HUES6 (cell line): ENCODE measurements around the gene FNDC3B.

Experiments used
- H3K27ac ChIP-seq: 2 replicates; pipeline ENCODE4 v1.7.0; 2013; ENCODE audit warnings: low read depth, mild to moderate bottlenecking, low read length, inconsistent platforms
- H3K27me3 ChIP-seq: 2 replicates; pipeline ENCODE4 v1.6.1; 2013; ENCODE audit warnings: low read length; ENCODE audit not compliant: control insufficient read depth, insufficient read depth
- H3K36me3 ChIP-seq: 2 replicates; pipeline ENCODE4 v1.6.1; 2013; ENCODE audit warnings: low read length; ENCODE audit not compliant: control insufficient read depth, insufficient read depth
- H3K4me1 ChIP-seq: 2 replicates; pipeline ENCODE4 v1.6.1; 2013; ENCODE audit warnings: low read length; ENCODE audit not compliant: control insufficient read depth, insufficient read depth
- H3K4me3 ChIP-seq: 2 replicates; pipeline ENCODE4 v1.5.1; 2013; ENCODE audit warnings: low read depth, low read length
- H3K9ac ChIP-seq: one replicate; pipeline ENCODE4 v1.6.1; 2013; ENCODE audit warnings: mild to moderate bottlenecking, low read length
- H3K9me3 ChIP-seq: 2 replicates; pipeline ENCODE4 v1.6.1; 2013; ENCODE audit warnings: low read depth, low read length; ENCODE audit not compliant: control insufficient read depth, insufficient read depth

Gene FNDC3B

GRCh38 chr3:172163320-172163719 lies 123.9 kb downstream of the FNDC3B start:
- Histone ChIP-seq H3K4me1 (peaks cover 26% of the 10 kb centered on the region), H3K36me3 (no peaks in the 10 kb centered on the region), H3K9me3 (no peaks in the 10 kb centered on the region), H3K27me3 (no peaks in the 10 kb centered on the region), H3K9ac (no peak overlapping the region), H3K27ac (no peak overlapping the region), H3K4me3 (no peak overlapping the region)

GRCh38 chr3:172164620-172165362 lies 125.4 kb downstream of the FNDC3B start:
- H3K4me3 ChIP-seq, result no peak overlapping the region
- no peaks in the 10 kb centered on the region for H3K27me3 ChIP-seq
- peaks cover 30% of the 10 kb centered on the region for H3K4me1 ChIP-seq
- no peak overlapping the region for H3K27ac ChIP-seq
- H3K9ac ChIP-seq, result no peak overlapping the region
- H3K9me3 ChIP-seq, result no peaks in the 10 kb centered on the region
- no peaks in the 10 kb centered on the region for H3K36me3 ChIP-seq

- no peak overlapping the region for H3K4me3 ChIP-seq
- H3K9ac ChIP-seq, result no peak overlapping the region
- no peaks in the 10 kb centered on the region for H3K27me3 ChIP-seq
- H3K27ac ChIP-seq, result no peak overlapping the region
- H3K9me3 ChIP-seq, result no peaks in the 10 kb centered on the region
- peaks cover 36% of the 10 kb centered on the region for H3K4me1 ChIP-seq
- H3K36me3 ChIP-seq, result no peaks in the 10 kb centered on the region
These were observed 126.9 kb downstream of the FNDC3B start for GRCh38 chr3:172166261-172166660.

- Histone ChIP-seq H3K4me3 (no peak overlapping the region), H3K36me3 (no peaks in the 10 kb centered on the region), H3K4me1 (peaks cover 37% of the 10 kb centered on the region), H3K9me3 (no peaks in the 10 kb centered on the region), H3K9ac (no peak overlapping the region), H3K27me3 (no peaks in the 10 kb centered on the region), H3K27ac (no peak overlapping the region)
These were observed 127.5 kb downstream of the FNDC3B start for GRCh38 chr3:172166890-172167289.

- H3K36me3 ChIP-seq, result no peaks in the 10 kb centered on the region
- H3K27ac ChIP-seq, result no peak overlapping the region
- no peaks in the 10 kb centered on the region for H3K9me3 ChIP-seq
- no peak overlapping the region for H3K4me3 ChIP-seq
- H3K27me3 ChIP-seq, result no peaks in the 10 kb centered on the region
- no peak overlapping the region for H3K9ac ChIP-seq
- peaks cover 39% of the 10 kb centered on the region for H3K4me1 ChIP-seq
These were observed 128.7 kb downstream of the FNDC3B start for GRCh38 chr3:172167892-172168648.

- no peak overlapping the region for H3K27ac ChIP-seq
- H3K36me3 ChIP-seq, result no peaks in the 10 kb centered on the region
- H3K27me3 ChIP-seq, result no peaks in the 10 kb centered on the region
- peaks cover 53% of the 10 kb centered on the region for H3K4me1 ChIP-seq
- no peak overlapping the region for H3K9ac ChIP-seq
- no peaks in the 10 kb centered on the region for H3K9me3 ChIP-seq
- no peak overlapping the region for H3K4me3 ChIP-seq
These were observed 130.8 kb downstream of the FNDC3B start for GRCh38 chr3:172170073-172170709.

GRCh38 chr3:172170841-172171240 lies 131.5 kb downstream of the FNDC3B start:
- no peak overlapping the region for H3K27ac ChIP-seq
- peaks cover 60% of the 10 kb centered on the region for H3K4me1 ChIP-seq
- H3K27me3 ChIP-seq, result no peaks in the 10 kb centered on the region
- H3K4me3 ChIP-seq, result no peak overlapping the region
- no peaks in the 10 kb centered on the region for H3K9me3 ChIP-seq
- H3K36me3 ChIP-seq, result no peaks in the 10 kb centered on the region
- H3K9ac ChIP-seq, result no peak overlapping the region

GRCh38 chr3:172171396-172172075 lies 132.2 kb downstream of the FNDC3B start:
- no peaks in the 10 kb centered on the region for H3K27me3 ChIP-seq
- peaks cover 61% of the 10 kb centered on the region for H3K4me1 ChIP-seq
- no peak overlapping the region for H3K9ac ChIP-seq
- H3K4me3 ChIP-seq, result no peak overlapping the region
- no peaks in the 10 kb centered on the region for H3K36me3 ChIP-seq
- no peaks in the 10 kb centered on the region for H3K9me3 ChIP-seq
- H3K27ac ChIP-seq, result no peak overlapping the region

- H3K9me3 ChIP-seq, result no peaks in the 10 kb centered on the region
- peaks cover 65% of the 10 kb centered on the region for H3K4me1 ChIP-seq
- H3K4me3 ChIP-seq, result no peak overlapping the region
- no peaks in the 10 kb centered on the region for H3K36me3 ChIP-seq
- H3K27me3 ChIP-seq, result no peaks in the 10 kb centered on the region
- no peak overlapping the region for H3K27ac ChIP-seq
- H3K9ac ChIP-seq, result no peak overlapping the region
These were observed 134.2 kb downstream of the FNDC3B start for GRCh38 chr3:172173316-172174254.
